Umbilical cord (tissue), 2 donors: ENCODE results near the gene RHEB. TPM values are rescaled to one million over a fixed set of nuclear protein-coding genes. Genes with fewer than 3 reads are reported as not detected.

Experiments used
- DNase-seq: peaks from one replicate; pipeline ENCODE4 v3.0.0-alpha.2; 2015; ENCODE audit warnings: low spot score
- total RNA-seq: library from RNA; depleted of rRNA; stranded (reverse); fragments of >200 nt; gene quantifications from one replicate; pipeline ENCODE4 v1.2.3, GENCODE V29; 2014; ENCODE audit warnings: low replicate concordance; ENCODE audit not compliant: insufficient read depth

The RHEB gene
- total RNA-seq, 1 donor from 2014 or later: 83.8 TPM

DNA sequence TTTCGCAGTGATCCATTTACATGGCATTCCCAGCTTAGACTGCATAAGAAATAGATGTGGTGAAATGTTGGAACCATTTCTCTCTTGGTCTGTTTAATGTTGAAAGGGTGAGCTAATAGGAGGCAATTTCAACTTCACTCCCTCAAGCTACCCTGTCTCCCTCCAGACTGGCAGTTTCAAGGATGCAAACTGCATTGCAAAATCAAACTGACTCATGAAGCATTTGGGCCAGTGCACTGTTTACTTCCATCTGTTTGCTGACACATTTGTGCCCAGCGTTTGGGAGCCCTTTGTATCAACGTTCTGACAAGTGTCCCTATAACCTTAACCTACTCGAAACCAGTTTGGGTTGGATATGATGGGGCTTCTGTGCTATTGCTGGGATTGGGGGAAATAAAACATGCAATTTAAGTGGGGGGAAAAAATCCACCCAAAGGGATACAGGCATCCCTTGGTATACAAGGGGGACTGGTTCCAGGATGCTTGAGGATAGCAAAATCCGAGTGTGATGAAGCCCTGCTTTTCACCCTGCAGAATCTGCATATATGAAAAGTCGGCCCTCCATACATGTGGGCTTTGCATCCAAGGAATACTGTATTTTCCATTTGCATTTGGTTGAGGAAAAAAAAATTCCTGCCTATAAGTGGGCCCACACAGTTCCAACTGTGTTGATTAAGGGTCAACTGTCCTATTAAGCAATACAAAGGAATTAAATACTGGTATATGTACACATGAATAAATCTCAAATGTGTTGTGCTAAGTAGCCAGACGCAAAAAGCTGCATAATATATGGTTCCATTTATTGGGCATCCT is 15.6 kb downstream of the RHEB start:
- DNase-seq: peak; percentile 63

DNA sequence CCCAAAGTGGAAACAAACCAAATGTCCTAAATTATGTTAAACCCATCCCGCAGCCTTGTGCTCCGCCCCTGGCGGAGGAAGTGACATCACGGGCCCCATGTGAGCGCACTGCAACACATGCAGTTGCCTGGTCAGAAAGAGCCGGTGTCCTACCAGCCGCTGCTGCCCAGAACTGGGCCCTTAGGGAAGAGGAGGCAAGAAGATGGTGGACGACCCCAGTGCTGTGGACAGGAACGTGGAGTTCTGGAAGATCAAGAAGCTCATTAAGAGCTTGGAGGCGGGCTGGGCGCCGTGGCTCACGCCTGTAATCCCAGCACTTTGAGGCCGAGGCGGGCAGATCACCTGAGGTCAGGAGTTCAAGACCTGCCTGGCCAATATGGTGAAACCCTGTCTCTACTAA is 18.0 kb downstream of the RHEB start:
- DNase-seq: no peak

DNA sequence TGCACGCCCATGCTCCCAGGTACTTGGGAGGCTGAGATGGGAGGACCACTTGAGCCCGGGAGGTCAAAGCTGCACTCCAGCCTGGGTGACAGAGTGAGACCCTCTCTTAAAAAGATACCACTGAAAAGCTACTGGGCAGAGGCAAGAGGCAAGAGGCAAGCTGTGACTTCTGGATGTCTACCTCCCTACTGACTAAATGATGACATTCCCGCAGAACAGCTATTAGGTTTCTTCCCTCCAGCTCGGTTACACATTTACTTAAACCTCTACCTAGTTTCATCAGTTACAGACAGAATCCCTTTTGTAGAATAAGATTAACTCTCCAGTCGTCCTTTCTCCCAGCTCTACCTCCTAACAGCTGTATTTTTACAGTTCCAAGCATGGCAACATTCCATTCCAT is 21.2 kb downstream of the RHEB start:
- DNase-seq: no peak

DNA sequence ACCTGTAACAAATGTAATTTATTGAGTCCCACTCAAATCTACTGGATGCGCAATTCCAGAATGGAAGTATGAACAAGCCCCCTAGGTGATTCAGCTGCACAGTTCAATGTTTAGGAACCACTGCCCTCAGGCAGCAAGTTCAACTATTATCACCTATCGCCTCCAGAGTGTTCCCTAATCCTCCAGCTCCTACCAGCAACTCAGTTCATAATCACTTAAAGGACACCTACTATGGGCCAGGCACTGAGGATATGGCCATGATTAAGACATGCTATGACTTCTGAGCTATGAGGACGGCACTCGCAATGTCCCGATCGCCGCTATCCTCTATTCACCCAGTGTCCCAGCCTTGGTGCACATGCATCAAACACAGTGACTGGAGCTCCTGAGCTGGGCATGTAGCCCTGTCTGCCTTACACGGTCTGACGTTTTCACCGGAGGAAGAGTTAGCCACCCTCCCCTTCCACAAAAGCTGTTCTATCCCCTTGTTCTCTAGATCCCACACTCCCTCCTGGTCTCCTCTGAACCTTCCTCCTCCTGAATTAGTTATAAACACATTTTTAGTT is 22.3 kb downstream of the RHEB start:
- DNase-seq: no peak

DNA sequence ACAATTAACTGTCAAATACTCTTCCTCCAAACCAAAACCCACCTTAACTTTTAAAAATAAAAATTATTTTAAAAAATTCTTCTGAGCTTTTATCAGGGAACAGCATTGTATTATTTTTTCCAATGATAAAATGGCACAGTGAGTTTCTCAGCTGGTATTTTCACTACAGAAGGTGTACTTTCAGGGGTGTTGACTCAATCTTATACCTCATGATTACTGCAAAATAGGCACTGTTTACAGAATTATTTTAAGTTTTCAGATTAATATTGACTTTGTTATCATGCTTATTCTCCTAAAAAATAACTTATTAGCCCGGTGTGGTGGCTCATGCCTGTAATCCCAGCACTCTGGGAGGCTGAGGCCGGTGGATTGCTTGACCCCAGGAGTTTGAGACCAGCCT is 24.3 kb downstream of the RHEB start:
- DNase-seq: no peak

DNA sequence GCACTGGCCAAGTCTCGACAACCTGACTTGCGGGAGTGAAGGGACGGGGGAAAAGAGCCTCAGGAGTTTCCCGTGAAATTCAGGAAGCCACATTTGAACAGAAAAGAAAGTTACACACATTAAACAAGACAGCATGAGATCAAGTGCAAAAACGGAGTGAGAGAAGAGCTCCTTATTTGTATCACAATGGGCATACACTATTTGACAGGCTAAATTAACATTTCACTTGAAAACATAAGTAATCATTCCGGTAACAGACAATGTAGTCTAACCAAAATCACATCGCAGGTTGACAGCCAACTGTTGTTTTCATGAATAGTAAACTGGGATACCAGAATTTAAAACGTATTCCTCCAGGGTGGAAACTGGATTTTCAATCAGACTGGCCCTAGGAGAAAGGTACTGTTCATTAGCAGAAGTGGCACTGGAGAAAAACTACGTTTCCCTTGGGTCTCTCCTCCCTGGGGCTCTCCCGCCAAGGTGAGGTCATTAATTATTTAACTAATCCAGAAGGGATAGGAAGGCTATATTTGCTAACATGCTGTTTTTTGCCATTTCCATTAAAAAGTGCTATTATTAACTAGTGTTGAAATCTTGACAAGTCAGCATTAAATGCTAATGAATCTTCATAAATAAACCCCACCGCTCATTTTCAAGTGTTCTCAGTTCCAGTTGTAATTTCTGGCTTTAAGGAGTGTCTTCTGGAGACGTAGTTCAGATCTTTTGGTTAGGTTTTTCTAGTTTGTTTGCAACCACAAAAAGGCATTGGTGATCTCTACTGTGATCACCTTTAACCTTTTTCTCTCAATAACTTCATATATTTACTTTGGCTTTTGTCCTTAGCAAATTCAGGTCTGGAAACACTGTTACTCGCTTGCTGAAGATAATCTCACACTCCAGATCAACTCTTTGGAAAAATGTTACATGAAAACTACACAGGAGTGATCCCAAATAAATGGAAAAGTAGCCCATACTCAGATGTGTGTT is 25.1 kb downstream of the RHEB start:
- DNase-seq: no peak

DNA sequence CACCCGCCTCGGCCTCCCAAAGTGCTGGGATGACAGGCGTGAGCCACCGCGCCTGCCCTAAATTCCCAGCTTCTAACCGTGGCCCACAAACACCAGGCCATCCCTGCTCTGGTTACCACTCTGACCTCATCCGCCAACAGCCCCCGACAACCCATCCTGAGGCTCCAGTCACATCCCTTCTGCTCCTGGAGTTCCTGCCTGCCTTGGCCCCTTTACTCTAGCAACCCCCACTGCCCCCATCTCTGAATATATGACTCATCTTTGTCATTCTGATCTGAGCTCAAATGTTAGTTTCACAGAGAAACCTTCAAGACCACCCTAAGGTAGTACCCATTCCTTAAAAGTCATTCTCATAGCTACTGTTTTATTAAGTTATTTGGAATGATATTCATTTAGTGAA is 26.6 kb downstream of the RHEB start:
- no peak for DNase-seq

DNA sequence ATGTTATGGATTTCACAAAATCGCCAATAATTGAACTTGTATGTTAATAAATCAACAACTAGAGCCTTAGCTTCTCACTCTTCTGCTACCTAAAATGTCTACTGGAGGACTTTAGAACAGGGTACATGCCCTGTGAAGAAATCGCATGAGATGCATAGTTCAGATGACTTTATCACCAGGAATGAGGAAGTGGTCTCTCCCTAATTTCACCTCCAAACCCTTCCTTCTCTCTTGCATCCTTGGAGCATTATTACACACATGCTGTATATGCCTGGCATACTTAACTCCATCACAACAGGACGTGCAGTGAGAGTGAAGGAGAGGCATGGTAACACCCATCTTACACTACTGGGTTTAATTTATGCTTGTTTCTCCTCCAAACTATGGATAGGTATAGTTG is 27.8 kb downstream of the RHEB start:
- no peak for DNase-seq

DNA sequence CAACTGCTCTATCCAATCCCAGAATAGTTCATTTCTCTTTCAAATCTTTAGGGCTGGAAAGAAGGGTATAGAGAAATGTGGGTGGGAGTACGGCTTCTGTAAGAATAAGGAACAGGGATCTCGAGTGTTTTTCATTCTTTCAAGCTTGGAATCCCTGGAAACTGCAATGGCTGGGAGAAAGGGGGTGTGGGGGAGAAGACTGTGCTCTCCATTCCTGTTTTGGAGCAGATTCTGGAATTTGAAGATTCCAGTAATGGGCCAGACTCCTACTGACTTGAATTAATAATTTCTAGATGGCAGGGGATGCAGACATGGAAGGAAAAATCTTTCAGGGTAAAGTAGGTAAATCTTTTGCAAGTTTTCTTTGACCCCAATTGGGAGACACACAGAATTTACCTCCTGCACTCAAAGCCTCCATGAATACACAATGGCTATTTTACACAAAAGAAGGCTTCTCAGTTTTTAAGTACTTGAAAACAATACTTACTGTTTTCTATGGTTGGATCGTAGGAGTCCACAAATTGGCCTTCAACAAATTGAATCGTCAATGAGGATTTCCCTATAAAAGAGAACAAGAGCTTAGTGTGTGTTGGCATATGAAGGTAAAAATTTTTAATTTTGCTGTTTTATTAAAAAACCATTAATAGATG is 29.1 kb downstream of the RHEB start:
- DNase-seq: no peak

DNA sequence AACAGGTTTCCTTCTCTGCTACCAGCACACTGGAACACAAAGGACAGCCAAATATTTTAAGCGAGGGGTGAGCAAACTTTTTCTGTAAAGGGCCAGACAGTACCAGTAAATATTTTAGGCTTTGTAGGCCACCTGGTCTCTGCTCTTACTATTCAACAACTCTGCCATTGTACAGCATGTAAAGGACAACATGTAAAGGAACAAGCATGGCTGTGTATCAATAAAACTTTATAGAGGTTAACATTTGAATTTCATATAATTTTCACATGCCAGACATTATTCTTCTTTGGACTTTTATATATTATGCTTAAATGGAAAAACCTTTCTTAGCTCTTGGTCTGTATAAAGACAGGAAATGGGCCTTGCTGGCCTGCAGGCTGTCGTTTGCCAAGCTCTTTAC is 30.2 kb downstream of the RHEB start:
- no peak for DNase-seq

DNA sequence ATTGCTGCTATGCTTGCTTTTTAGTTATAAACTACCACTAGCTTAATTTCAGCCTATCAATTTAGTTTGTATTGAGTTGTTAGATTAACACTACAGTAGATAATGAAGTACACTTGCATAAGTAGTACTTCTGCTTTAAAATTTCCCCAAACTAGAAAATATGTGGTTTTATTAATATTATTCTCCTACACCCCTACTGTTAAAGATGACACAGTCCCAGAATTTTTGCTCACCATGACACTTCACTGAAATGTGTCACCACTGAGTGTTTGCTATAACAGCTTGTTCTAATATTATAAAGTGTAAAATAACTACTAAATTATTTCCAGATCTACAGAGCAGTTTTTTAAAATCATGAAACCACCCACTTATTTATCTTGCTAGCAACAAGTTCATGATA is 31.6 kb downstream of the RHEB start:
- DNase-seq: no peak

DNA sequence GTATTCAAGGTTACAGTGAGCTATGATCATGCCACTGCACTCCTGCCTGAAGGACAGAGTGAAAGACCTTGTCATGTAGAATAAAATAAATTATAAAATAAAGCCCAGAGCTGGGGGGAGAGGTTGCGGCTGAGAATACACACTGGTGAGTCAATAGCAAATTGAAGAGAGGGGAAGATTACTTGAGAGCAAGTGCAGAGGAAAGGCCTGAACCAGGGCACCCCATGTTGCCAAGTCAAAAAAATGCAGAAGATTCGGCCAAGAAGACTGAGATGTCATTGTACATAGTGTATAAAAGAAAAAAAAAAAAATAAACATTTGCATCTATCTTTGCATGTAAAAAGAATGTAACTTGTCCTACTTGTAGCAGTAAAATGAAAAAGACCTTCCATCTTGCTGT is 32.5 kb downstream of the RHEB start:
- no peak for DNase-seq

DNA sequence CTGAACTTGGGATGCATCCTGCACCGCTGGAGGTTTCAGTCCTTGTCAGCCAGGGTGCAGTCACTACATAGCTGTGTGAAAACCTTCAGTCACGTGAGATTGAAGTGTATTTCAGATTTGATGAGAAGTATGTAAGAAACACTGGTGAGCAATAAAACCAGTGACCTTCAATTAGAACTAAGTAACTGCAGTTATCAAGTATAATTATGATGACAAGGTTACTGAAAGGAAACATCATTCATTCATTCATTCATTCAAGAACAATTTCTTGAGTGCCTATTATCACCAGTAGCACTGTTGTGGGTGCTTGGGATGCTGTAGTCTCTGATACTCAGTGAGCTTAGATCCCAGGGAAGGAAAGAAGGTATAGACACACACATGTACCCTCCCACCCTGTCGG is 33.6 kb downstream of the RHEB start:
- no peak for DNase-seq

DNA sequence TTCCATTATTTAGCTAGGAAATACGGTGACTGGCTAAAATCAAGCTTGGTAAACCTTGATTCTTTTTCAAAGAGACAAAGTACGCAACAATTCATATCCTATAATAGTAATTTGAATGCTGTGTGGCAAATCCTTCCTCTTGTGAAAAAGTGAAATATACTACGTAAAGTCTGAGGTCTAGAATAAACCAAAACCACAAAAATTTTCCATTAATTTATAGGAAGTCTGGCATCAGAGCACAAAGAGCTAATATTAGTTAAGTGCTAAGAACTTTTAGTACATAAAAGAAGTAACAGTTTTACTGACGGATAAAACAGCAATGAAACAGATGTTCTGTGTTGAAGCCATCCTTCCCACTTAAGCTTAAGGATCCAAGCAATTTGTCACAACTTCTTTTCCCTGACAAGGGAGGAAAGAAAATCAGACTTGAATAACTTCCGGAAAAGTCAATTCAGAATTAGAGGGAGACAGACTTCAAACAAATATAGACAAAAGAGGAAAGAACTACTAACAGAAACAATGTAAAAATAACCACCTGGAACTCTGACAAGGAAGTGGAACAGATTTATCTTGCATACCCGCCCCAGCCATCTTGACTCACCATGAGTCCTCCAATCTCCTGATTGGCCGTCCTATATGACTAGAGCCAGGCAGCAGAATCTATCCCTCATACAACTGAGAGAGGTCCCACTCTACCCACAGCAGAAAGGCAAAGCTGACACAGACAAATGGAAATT is 34.6 kb downstream of the RHEB start:
- peak; percentile 43 for DNase-seq

DNA sequence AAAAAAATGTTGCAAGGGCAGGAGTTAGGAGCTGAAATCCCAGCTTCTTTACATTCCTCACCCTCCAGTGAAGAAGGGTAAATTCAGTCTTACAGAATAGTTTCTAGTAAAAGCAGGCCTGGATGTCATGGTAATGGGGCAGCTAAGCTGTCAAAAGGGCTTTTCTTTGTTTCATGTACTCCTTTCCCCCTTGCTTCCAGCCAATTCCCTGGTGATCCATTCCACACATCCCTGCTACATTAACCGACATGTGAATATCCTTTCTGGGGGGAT is 36.0 kb downstream of the RHEB start:
- DNase-seq: no peak

DNA sequence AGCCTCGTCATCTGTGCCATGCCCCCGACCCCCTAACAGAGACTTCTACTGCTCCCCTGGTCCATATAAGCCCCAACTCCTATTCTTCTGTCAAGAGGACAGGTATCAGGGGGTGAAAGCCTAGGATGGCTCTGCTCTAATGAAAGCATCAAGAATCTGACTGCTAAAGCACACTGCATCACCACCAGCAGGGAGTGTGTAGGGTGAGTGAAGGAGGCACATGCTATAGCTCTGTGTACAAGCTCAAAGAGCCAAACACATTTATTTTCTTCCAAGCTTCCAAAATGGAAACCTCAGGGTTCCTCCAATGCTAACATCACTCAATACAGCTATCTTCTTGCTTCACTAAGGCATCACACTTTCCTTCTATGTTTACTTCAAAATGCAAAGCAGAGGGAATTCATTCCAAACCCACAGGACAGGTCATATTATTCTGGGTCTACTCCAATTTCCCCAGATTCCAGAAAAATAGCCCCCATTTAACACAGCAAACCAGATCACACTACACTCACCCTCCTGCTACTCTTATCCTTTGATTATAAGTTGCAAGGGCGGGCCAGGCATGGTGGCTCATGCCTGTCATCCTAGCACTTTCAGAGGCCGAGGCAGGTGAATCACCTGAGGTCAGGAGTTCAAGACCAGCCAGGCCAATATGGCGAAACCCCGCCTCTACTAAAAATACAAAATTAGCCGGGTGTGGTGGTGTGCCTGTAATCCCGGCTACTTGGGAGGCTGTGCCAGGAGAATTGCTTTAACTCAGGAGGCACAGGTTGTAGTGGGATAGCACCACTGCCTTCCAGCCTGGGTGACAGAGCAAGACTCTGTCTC is 36.6 kb downstream of the RHEB start:
- no peak for DNase-seq

DNA sequence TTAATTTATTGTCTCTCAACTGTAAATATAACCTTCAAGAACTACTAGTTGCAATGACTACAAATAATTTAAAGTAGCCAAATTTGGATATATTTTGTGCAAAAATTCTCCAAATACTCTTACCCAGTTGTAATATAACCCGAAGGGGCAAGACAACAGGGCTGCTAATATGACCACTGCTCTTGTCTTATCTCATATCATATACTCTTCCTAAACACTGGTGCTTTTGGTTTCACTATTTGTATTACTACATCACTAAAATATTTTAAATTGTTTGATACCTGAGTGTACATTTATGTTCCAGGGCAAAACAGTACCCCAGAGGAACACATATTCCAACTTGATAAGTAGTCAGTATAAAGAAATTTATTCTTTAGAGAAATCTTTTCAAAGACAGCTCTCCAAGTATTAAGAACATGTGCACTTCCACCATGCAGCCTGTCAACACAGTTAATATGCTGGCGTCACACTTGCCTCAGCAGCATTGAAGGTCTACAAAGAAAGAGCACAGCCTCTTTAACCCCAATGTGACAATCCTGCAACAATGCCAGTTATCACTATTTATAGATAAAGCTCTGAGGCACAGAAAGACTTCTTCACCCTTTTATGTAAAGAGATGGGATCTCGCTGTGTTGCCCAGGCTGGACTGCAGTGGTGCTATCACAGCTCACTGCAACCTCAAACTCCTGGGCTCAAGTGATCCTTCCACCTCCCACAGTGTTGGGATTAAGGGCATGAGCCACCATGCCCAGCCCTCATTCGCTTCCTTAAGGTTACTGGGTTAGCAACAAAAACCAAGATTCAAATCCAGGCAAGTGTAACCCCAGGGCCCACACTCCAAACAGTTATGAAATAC is 37.8 kb downstream of the RHEB start:
- DNase-seq: no peak

DNA sequence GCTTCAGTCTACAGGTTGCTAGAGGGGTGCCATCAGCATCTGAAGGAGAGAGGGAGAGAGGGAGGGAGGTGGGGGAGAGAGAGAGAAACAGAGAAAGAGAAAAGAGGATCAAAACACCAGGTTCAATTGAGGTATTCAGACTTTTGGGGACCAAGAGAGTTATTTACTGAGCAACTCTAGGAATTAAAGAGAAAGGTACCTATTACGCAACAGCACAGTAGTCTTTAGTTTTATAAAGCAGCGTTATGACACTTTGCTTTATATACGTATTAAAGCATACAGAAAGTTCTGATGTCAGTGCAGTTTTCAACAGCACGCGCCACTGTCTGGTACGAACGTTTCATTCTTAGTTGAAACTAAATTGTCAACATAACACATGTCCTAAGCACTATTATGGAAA is 41.8 kb downstream of the RHEB start:
- DNase-seq: no peak

DNA sequence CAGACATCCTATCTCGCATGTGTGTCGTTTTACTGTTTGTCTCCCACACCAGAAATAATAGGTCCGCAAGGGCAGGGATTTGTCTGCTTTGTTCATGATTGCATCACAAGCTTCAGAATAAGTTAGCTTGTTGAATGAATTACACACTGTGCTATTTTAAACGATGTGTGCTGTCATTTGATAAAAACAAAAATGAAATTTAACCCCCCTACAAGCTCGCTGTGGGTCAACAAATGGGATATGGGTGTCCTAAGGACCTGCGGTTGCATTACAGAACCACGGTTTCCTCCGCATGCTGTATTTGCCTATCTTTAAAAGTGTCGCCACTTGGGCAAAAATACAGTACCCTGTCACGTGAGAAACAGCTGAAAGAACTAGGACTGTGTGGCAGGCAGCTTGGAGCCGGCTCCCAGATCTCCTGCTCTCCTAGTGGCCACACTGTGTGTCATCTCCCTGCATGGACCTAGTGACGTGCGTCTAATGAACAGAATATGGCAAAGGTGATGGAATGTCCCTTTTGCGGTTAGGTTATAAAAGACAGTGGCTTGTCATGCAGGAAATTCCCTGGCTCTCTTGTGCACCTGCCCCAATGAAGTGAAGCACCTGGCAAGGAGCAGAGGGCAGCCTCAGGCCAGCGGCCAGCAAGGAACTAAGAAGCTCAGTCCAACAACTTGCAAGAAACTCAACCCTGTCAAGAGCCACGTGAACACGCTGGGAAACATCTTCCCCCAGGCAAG is 46.9 kb downstream of the RHEB start:
- no peak for DNase-seq
